NCI-H748 (cell line): ENCODE results near the gene CARMIL1.

Experiments used
- DNase-seq: peaks from one replicate; lab custom pipeline; 2025; ENCODE audit not compliant: unreplicated experiment; lab: John Stamatoyannopoulos, UW

The CARMIL1 gene

DNA sequence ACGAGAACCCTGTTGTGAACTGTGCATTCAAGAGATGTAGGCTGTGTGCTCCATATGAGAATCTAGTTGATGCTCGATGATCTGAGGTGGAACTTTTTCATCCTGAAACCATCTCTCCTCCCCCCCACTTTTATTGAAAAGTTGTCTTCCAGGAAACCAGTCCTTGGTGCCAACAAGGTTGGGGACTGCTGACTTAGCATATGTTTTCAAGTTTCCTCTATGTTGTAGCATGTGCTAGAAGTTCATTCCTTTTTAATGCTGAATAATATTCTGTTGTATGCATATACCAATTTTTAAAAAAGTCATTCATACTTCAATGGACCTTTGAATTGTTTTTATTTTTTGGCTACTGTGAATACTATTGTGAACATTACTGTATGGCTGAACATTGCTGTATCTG, 27.2 kb downstream of the CARMIL1 start:
- no peak for DNase-seq

DNA sequence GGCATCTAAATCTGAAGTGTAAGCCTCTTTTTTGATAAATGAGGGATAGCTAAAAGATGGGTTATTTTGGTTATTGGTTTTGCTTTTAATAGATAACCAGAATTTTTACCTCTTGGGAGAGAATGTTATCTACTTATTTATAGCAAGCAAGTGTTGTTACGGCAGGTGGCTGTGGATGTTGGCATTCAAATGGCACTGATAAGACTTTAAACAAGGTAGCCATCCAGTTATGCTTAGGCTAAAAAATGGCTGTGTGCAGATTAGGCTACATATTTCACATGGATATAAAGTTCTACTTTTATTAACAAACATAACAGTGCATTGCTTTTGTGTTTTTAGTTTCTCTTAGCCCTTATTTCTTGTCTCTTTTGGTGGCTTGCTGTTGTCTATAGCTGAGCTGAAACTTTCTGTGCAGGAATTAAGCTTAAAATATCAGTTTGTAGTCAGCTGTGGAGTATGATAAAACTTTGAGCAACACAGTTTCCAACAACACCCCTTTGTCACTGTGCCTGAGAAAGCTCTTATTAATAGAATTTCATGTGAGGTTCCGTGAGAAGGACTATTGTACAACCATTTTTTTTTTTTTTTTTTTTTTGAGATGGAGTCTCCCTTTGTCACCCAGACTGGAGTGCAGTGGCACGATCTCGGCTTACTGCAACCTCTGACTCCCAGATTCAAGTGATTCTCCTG, 28.8 kb downstream of the CARMIL1 start:
- no peak for DNase-seq

DNA sequence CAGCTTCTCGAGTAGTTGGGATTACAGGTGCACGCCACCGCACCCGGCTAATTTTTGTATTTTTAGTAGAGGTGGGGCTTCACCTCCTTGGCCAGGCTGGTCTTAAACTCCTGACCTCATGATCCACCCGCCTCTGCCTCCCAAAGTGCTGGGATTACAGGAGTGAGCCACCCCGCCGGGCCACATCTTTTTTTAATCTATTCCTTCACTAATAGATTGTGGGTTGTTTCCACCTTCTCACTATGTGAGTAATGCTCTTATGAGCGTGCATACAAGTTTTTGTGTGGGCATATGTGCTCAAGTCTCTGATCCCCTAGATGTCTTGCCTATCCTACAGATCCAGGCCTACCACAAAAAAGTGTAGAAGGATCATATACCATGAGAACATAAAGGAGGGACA, 30.7 kb downstream of the CARMIL1 start:
- no peak for DNase-seq

DNA sequence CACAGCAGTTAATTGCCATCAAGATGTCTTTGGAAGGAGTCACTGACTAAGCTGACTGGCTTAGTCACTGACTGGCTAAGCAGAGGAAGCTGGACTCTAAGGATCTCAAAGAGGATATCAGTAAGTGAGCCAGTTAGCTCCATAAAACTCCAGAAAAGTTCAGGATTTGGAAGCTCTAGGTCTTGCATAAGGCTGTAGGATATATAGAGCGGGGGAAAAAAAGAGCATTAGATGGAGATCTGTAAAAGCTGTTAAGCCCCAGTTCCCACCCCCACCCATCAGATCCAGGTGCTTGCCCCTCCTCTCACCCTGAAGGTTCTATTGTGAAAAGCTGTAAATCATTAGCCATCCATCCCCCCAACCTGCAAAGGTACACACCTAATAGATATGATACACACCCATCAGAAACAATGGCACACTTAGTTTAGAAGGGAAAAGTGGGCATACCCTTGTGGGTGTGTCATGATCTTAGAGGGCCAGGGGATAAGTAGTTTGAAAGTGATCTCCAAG, 32.2 kb downstream of the CARMIL1 start:
- peak; percentile 62 for DNase-seq

DNA sequence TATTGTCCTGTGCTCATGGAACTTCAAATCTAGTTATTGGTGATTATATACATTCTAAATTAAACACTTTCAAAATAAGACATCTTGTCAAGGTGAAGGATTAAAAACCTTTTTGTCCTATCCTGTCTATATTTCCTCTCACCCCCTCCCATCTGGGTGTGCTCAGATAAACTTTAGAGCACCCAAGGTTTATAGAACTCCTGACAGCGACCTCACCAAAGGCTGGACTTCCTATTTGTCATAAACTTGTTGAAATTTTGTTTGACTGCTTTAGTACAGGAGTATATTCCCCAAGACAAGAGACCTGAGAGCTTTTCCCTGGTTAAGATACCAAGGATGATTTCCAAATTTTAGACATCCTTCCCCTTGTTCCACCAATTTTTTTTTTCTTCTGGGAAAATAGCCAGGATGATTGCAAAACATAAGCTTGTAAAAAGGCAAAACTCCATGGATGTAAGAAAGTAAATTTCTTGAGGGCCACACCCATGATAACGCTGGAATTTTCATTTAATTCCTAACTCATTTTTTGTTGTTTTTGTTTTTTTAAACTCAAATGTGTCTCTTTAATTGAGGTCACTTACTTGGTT, 33.0 kb downstream of the CARMIL1 start:
- DNase-seq = no peak

DNA sequence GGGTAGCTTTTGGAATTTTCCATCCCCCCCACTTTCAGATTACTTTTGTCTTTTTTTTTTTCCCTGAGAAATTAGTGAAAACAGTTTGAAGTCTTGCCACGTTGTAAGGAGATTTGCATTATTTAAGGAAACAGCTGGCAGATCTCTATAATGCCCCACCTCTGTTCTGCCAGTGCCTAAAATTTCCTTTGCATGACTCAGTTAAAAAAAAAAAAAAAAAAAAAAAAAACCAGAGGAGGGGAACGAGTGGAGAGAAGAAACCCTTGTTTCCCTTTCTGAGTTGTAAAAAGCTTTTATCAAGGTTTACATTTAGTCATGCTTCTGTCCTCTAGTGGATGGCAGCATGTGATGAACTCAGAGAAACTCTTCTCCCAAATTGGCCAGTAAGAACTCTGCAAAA, 33.5 kb downstream of the CARMIL1 start:
- no peak for DNase-seq

DNA sequence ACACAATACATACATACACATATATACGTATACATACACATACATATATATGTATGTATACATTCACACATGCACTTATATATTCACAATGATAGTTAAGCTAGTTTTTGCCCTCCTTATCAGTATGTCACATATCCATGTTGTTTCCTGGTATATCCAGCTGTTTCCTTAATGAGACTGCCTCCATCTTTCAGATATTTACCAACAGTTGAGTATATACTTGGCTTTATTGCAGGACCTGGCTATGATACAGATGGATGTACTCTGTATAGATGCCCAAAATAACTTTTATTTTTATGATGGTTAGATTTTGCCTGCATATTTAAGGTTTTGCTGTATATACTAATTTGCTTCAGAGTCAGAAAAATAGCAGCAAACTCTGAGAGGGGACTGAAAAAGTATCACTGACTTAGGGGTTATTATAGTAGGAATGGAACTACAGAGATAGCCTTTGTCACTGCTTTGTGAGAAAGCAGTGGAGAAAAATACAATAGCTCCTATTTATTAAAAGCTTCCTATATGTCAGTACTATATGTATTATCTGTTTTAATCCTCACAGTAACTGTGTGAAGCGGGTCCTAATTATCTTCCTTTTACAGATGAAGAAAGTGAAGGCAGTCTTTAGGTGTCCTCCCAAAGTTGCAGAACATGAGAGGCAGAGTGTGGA, 35.5 kb downstream of the CARMIL1 start:
- DNase-seq = no peak

DNA sequence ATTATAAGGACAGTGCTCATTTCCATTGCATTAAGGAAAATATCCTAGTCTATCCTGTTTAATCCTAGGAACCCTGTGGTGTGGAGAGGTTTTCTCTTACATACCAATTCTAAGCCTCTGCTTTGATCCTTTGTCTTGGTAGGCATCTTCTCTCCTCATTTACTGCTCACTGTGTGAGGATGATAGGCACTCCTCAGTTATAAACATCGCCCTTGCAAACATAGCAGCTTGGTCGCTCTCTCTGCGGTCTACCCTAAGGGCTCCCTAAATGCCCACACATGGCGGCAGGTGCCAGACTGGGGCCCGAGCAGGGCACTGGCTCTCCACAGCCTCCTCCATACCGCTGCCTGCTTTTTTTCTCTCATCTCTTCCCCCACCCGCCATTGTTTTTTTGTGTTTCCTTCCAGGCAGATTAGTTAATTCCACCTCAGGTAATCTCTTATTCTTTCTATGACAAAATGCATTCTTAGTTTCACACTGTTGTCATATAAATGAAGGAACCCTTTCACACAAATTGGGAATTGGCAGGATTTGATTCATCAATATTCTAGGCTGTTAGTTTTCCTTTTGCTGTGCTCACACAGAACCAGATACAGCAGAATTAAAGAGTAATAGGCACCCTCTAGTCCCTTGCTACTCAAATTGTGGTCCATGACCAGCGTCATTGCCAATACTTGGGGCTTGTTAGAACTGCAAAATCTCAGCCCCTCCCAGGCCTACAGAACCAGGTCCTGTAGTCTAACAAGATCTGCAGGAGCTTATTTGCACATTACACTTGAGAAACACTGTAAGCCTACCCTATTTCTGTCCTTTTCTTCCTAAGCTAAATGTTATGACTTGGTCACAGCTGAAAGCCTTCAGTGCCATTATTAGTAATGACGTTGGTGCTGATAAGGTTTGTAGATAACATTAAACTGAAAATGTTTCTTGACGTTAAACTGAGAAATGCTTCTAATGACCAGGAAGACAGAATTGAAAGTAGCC, 36.3 kb downstream of the CARMIL1 start:
- peak; percentile 34 for DNase-seq

DNA sequence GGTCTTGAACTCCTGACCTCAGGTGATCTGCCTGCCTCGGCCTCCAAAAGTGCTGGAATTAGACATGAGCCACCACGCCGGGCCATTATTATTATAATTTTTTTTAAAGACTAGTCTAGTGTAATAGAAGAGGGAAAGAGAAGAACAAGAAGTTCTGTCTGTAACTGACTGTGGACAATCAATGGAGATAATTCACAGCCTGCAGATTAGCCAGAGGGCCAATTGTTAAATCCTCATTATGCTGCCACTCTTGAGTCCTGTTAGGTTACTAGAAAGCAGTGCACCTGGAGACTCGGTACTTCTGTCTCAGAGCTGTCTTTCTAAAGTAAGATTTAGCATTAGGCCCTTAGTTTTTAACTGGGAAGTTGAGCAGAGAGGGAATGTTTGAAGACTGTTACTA, 37.5 kb downstream of the CARMIL1 start:
- no peak for DNase-seq

DNA sequence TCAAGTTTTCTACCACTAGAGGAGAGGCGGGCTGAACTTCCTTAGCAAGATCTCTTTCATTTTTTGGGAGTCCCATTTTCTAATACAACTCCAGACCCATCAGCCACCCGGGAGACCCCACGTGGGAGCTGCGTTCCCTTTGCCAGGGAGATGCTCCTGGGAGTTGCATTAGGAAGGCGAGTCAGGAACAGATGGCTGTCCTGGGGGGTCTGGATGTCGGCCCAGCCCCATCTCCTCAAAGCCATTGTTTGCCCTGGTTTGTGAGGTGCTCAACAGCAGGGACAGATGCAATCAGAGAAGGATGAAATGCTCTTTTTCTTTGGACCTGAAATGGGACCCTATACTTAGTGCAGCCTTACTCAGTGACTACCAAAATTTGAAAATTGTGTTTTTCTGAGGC, 39.4 kb downstream of the CARMIL1 start:
- DNase-seq = no peak

DNA sequence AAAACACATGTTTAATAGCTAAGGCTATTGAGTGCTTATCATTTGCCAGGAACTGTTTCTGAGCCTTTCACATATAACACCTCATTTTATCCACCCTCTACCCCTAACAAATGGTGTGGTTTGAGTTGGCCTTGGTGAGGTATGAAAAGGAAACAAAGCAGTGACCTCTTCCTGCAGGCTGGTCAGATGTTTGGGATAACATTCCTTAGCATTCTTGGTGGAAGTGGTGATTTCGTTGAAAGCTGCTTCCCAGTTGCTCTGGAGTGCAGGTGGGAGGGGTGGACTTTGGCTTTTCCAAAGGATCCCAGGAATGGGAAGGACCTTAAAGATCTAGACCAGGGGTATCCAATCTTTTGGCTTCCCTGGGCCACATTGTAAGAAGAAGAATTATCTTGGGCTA, 41.3 kb downstream of the CARMIL1 start:
- no peak for DNase-seq

DNA sequence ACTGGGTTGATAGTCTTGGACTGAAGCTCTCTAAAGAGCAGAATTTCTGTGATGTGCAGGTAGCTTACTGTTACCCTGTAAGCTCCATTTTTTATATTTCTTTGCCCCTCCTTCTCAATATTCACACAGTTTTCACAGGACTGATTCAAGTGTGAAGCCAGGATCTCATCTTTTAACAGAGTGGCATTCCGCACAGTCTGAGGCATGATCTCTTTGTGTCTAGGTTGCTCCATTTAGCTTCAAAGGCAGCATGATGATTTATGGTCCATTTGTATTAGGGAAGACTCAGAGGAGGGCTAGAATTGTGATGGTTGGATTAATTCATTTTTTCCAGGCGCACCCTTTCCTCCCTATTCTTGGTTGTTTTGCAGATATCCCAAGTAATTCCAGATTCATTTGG, 43.5 kb downstream of the CARMIL1 start:
- no peak for DNase-seq

DNA sequence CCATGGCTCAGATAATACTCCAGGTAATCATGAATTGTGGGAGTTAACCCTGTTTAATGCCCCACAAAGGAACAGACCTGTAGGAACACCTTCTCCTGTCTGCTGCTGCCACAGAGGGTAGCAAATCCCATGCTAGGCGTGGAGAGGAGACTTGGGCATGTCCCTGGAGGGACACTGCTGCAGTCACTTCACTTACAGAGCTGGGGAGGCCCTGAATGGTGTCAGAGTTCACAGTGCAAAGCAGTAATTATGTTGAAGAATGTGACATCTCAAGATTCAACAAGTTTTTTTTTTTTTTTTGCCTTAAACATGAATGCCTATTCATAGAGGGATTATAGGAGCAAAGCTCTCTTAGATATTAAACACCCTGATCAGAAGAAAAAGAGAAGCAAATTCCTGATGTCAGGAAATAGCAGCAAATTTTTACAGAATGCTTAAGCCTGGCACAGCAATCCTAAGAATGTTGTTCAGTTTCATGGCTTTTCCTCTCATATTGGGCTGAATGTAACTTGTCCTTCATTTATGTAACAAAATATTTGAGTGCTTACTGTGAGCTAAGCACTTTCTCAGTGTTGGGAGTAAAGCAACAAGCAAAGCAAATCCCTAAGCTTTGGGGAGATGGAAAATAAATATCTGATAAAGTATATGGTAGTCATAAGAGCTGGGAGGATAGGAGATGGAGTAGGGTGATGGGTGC, 45.0 kb downstream of the CARMIL1 start:
- DNase-seq = no peak

DNA sequence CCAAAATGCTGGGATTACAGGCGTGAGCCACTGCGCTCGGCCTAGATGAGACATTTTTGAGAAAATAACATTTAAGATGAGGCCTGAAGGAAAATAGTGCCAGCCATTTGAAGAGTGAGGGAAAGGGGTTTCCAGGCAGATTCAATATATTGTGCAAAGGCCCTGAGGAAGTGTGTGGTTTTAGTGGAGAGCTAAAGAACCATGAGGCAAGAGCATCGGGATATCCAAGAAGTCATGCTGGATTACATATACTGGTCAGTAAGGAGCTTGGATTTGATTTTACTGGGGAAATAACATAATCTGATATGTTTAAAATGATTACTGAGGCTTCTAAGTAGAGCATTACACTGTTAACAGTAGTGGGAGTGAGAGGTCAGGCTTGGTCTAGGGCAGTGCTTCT, 47.0 kb downstream of the CARMIL1 start:
- no peak for DNase-seq

DNA sequence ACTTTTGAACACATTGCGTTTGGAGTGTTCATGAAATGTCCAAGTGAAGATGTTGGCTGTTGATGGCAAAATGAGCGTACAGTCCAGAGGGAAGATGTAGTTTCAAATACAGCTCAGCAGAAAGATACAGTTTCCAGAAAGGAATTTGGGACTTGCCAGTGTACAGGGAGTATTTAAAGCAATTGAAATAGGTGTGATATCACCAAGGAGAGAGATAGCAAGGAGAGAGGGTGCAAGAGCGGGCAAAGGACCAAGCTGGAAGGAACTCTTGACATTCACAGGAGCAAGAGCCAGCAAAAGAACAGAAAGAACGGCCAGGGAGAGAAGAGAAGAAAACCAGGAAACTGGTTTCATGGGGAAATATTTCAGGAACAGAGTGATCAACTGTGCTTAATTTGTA, 47.8 kb downstream of the CARMIL1 start:
- no peak for DNase-seq

DNA sequence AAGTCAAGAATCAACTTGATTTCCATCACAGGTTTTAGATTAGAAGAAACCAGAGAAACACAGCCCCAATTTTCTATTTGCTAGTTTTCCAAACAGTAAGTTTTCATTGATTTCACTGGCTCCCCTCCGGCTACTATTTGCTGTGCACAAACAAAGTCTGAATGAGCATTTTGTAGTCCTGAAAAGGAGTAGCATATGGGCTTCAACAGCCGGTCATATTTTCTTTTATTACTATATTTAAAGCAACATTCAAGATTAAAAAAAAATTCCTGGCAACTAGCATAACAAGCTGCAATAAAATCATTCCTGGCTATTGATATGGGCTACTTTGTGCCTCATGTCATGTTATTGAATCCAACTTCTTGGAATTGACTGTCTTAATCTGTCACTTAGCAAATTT, 48.3 kb downstream of the CARMIL1 start:
- peak; percentile 68 for DNase-seq

DNA sequence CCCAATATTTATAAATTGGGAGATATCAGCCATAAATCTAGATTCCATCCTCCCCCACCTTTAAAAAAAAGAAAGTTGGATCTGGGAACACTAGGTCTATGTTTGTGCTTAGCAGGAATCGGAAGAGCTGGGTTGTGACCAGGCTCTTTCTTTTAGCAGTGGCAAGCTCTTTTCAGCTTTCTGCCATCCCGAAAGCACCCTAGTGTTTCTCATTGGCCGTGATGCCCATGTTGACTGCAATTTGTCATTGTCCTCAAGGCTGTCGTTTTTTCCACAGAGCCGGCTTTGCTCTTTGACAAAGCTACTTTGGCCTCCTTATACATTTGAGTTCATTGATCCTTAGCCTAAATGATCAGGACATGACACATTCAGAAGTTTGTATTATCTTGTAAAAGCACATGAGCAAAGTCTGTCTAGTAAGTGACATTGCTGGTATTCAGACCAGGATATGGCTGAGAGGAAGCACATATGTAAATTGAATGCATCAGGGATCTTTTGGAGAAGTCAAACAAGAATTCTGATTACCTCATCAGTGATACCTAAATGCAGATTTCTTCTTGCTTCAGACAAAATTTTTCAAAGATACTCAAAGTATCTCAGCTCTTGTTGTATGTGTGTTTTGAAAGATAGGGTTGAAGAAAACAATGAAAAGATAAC, 50.1 kb downstream of the CARMIL1 start:
- DNase-seq = no peak

DNA sequence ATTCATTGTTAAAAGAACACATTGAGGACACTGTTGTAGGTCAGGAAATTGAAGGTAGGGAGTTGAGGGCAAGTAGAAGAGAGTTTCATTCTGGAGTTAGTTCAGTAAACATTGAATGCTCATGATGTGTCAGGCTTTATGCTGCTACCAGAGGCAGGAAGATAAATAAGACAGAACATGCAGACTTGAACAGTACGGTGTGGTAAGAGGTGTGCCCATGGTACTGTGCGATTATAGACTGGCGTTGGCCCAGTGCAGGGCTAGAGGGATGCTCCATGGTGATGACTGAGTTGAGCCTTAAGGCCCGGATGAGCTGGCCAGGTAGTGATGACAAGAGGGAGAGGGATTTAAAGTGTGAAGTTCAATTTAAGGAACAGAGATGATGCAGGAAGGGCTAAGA, 50.8 kb downstream of the CARMIL1 start:
- DNase-seq = no peak

DNA sequence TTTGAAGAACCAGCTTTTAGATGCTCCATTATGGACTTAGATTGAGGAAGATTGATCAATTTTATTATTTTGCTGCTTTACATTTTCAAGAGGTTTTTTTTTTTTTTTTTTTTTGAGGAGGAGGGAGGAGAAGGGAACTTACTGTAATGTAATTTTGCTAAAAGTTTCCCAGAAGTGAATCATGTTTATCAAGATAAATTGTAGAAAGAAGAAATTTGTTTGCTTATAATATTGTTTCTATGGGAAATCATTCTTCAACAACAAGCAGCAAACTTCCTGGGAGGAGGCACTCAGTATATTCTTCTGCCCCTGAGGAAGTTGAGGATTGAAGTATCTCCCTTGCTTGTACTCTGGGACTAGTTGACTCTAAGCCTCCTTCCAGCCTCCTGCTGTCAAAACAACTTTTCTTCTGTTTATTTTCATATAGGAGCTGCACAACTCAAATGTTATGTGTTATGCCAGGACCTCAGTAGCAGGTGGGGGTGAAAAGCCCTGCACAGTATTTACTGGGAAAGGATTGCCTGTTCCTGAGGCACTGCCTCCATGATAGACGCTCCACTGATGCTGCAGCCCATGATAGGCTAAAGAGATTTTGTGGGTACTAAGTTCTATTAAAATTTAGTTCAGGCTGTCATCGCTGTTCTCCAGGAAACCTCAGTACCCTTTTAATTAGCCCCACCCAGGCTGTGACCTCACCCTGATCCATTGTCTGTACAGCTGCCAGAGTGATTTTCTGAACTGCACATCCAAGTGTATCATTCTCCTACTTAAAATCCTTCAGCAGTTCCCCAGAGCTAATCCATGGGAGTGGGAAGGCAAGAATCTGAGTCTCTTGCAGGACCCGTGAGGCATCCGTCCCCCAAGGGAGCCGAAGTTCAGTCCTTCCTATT, 51.9 kb downstream of the CARMIL1 start:
- DNase-seq = peak; percentile 82
